BJ (cell line): ENCODE results near the gene HRH2. TPM values are rescaled to one million over a fixed set of nuclear protein-coding genes. Genes with fewer than 3 reads are reported as not detected.

Experiments used
- CTCF ChIA-PET: fragments of 350-600 bp; formaldehyde crosslinking; extraction: SDS; loops from one replicate; lab custom pipeline; 2021; ENCODE audit warnings: antibody characterized with exemption, inconsistent platforms; lab: Yijun Ruan, JAX
- POLR2A ChIA-PET: fragments of 300-600 bp; sonication (Branson Sonifier 250); formaldehyde crosslinking; extraction: SDS; loops from one replicate; lab custom pipeline; 2021; ENCODE audit warnings: antibody characterized with exemption; lab: Charles Lee
- DNase-seq: peaks from one replicate; pipeline ENCODE4 v3.0.0-alpha.2; 2011; ENCODE audit warnings: low read depth
- H3K27me3 ChIP-seq: 2 replicates; pipeline ENCODE4 v1.6.0; 2011; ENCODE audit warnings: low read length; ENCODE audit not compliant: control insufficient read depth, insufficient read depth
- H3K36me3 ChIP-seq: 2 replicates; pipeline ENCODE4 v1.5.1; 2011; ENCODE audit warnings: low read length; ENCODE audit not compliant: control insufficient read depth, insufficient read depth
- H3K4me3 ChIP-seq: 2 replicates; pipeline ENCODE4 v1.5.1; 2011; ENCODE audit warnings: low read depth, mild to moderate bottlenecking, control low read depth, low read length
- polyA plus RNA-seq: library from polyadenylated mRNA; depleted of rRNA; stranded (reverse); fragments of >200 nt; gene quantifications from 2 replicates; pipeline ENCODE4 v1.2.3, GENCODE V29; 2011
- TF ChIP-seq, protein P1 (sequence below): IDR thresholded peaks from 2 replicates; pipeline ENCODE4 v1.5.1; 2011; ENCODE audit warnings: low read depth, mild to moderate bottlenecking, control low read depth, inconsistent platforms, low read length, moderate library complexity; ENCODE audit not compliant: insufficient read depth

The HRH2 gene
- polyA plus RNA-seq, 1 experiment = not detected

DNA sequence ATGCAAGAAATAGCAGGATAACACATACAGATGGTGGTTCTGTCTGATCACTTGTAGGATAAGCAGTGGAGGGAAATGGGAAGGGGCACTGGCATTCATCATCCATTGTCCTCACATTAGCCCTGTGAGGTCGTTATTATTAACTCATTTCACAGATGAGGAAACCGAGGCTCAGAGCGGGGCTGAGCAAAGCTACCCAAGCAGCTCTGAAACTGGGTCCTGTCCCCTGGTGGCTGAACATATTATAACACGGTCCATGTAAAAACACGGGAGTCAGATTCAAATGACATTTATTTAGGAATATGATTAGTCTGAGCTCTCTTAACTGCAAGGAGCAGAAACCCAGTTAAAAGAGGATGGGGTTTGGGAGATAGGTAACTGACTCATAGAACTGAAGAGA is 43.1 kb downstream of the HRH2 start:
- DNase-seq = no peak
- CTCF ChIA-PET = interaction anchor here (1.0 kb wide), 1 partner anchor 29 kb away, joined by 3 read pairs; no protein-coding TSS in a partner anchor
- POLR2A ChIA-PET = no interaction called here
- H3K36me3 ChIP-seq = no peaks in the 10 kb centered on the region
- H3K4me3 ChIP-seq = no peak overlapping the region
- no peaks in the 10 kb centered on the region for H3K27me3 ChIP-seq
- TF ChIP-seq, protein P1, sequence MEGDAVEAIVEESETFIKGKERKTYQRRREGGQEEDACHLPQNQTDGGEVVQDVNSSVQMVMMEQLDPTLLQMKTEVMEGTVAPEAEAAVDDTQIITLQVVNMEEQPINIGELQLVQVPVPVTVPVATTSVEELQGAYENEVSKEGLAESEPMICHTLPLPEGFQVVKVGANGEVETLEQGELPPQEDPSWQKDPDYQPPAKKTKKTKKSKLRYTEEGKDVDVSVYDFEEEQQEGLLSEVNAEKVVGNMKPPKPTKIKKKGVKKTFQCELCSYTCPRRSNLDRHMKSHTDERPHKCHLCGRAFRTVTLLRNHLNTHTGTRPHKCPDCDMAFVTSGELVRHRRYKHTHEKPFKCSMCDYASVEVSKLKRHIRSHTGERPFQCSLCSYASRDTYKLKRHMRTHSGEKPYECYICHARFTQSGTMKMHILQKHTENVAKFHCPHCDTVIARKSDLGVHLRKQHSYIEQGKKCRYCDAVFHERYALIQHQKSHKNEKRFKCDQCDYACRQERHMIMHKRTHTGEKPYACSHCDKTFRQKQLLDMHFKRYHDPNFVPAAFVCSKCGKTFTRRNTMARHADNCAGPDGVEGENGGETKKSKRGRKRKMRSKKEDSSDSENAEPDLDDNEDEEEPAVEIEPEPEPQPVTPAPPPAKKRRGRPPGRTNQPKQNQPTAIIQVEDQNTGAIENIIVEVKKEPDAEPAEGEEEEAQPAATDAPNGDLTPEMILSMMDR = no peak

- Histone ChIP-seq H3K4me3 (no peak overlapping the region), H3K27me3 (no peaks in the 10 kb centered on the region), H3K36me3 (no peaks in the 10 kb centered on the region)
- POLR2A ChIA-PET = no interaction called here
- TF ChIP-seq, protein P1 = no peak
- CTCF ChIA-PET = no interaction called here
- DNase-seq = no peak
These were observed 43.9 kb downstream of the HRH2 start for GRCh38 chr5:175701797-175702196.

GRCh38 chr5:175706499-175706898 is 48.6 kb downstream of the HRH2 start:
- DNase-seq = no peak
- CTCF ChIA-PET = no interaction called here
- TF ChIP-seq, protein P1 = no peak
- Histone ChIP-seq H3K4me3 (no peak overlapping the region), H3K36me3 (no peaks in the 10 kb centered on the region), H3K27me3 (no peaks in the 10 kb centered on the region)
- POLR2A ChIA-PET = no interaction called here

DNA sequence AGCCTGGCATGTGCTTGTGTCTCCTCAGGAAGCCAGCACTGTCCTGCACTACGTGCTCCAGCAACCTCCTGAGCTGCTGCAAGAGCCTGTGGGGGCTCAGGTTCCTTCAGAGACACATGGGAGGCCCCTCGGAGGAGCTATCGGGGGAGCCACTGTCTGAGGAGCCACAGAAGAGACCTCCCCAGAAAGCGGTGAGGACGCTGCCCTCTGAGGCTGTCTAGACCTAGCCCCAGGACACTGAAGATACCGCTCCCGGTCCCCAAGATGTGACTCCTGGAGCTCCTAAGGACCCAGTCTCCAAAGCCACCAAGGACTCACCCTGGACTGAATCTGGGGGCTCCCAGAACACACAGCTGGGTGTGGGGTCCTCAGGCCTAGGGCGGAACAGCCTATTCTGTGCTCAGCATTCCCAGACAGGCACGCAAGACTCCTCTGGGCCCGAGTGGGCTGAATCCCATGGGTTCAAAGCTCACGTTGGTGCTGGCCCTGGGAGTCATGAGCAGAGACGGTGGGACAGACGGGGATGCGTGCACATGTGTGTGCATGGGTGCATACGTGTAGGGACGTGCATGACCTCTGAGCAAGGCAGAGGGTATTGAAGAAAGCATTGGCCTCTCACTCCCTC is 50.0 kb downstream of the HRH2 start:
- no peaks in the 10 kb centered on the region for H3K36me3 ChIP-seq
- ChIA-PET POLR2A (no interaction called here), CTCF (no interaction called here)
- DNase-seq = no peak
- TF ChIP-seq, protein P1 = no peak
- H3K27me3 ChIP-seq = no peaks in the 10 kb centered on the region
- no peak overlapping the region for H3K4me3 ChIP-seq

GRCh38 chr5:175709276-175709781 is 51.5 kb downstream of the HRH2 start:
- no peak overlapping the region for H3K4me3 ChIP-seq
- no peak for DNase-seq
- ChIA-PET CTCF (no interaction called here), POLR2A (no interaction called here)
- TF ChIP-seq, protein P1 = no peak
- no peaks in the 10 kb centered on the region for H3K27me3 ChIP-seq
- H3K36me3 ChIP-seq = no peaks in the 10 kb centered on the region
